ENCODE results near the gene RIMS4. TPM values are rescaled to one million over a fixed set of nuclear protein-coding genes. Genes with fewer than 3 reads are reported as not detected.

The RIMS4 gene
- total RNA-seq, 1 donor from 2014 or later: 6.3 TPM

- Mint-ChIP-seq H3K9me3 (ENCODE audit: low read depth) (no peaks in the 10 kb centered on the region), H3K27ac (no peak overlapping the region)
Observed at GRCh38 chr20:44720997-44721784, 89.2 kb downstream of the RIMS4 start.

GRCh38 chr20:44720621-44720996, 89.7 kb downstream of the RIMS4 start:
- no peak for DNase-seq (ENCODE audit: low spot score, unreplicated experiment)
- Mint-ChIP-seq H3K36me3 (ENCODE audit: insufficient read depth) (no peaks in the 10 kb centered on the region), H3K9me3 (ENCODE audit: low read depth) (no peaks in the 10 kb centered on the region), H3K4me3 (ENCODE audit: low read depth) (no peak overlapping the region), H3K4me1 (ENCODE audit: low read depth) (no peaks in the 10 kb centered on the region), H3K27me3 (peaks cover 3% of the 10 kb centered on the region), H3K27ac (no peak overlapping the region)
- no peak for TF ChIP-seq CTCF (IDR thresholded peaks at IDR 0.05; ENCODE audit: unreplicated experiment)

More at GRCh38 chr20:44720997-44721784, 89.2 kb downstream of the RIMS4 start:
- Mint-ChIP-seq H3K4me1 (ENCODE audit: low read depth) (no peaks in the 10 kb centered on the region), H3K27me3 (peaks cover 3% of the 10 kb centered on the region), H3K36me3 (ENCODE audit: insufficient read depth) (no peaks in the 10 kb centered on the region), H3K4me3 (ENCODE audit: low read depth) (no peak overlapping the region)
- no peak for TF ChIP-seq CTCF (IDR thresholded peaks at IDR 0.05; ENCODE audit: unreplicated experiment)
- no peak for DNase-seq (ENCODE audit: low spot score, unreplicated experiment)

- H3K4me3 Mint-ChIP-seq (ENCODE audit: low read depth): no peak overlapping the region
- DNase-seq (ENCODE audit: low spot score, unreplicated experiment): no peak
- no peak overlapping the region for H3K27ac Mint-ChIP-seq
- H3K9me3 Mint-ChIP-seq (ENCODE audit: low read depth): no peaks in the 10 kb centered on the region
- H3K36me3 Mint-ChIP-seq (ENCODE audit: insufficient read depth): no peaks in the 10 kb centered on the region
- H3K27me3 Mint-ChIP-seq: peaks cover 3% of the 10 kb centered on the region
- H3K4me1 Mint-ChIP-seq (ENCODE audit: low read depth): no peaks in the 10 kb centered on the region
- TF ChIP-seq CTCF (IDR thresholded peaks at IDR 0.05; ENCODE audit: unreplicated experiment): no peak
Observed at GRCh38 chr20:44719841-44720240, 90.5 kb downstream of the RIMS4 start.

GRCh38 chr20:44717986-44718385, 92.4 kb downstream of the RIMS4 start:
- H3K4me3 Mint-ChIP-seq (ENCODE audit: low read depth): no peak overlapping the region
- no peak overlapping the region for H3K27ac Mint-ChIP-seq
- no peaks in the 10 kb centered on the region for H3K9me3 Mint-ChIP-seq (ENCODE audit: low read depth)
- H3K27me3 Mint-ChIP-seq: peaks cover 8% of the 10 kb centered on the region
- no peaks in the 10 kb centered on the region for H3K36me3 Mint-ChIP-seq (ENCODE audit: insufficient read depth)
- no peak for DNase-seq (ENCODE audit: low spot score, unreplicated experiment)
- H3K4me1 Mint-ChIP-seq (ENCODE audit: low read depth): no peaks in the 10 kb centered on the region
- TF ChIP-seq CTCF (IDR thresholded peaks at IDR 0.05; ENCODE audit: unreplicated experiment): peak; percentile 40

GRCh38 chr20:44716309-44717106, 93.8 kb downstream of the RIMS4 start:
- TF ChIP-seq CTCF (IDR thresholded peaks at IDR 0.05; ENCODE audit: unreplicated experiment): no peak
- Mint-ChIP-seq H3K36me3 (ENCODE audit: insufficient read depth) (no peaks in the 10 kb centered on the region), H3K4me3 (ENCODE audit: low read depth) (no peak overlapping the region), H3K4me1 (ENCODE audit: low read depth) (no peaks in the 10 kb centered on the region), H3K9me3 (ENCODE audit: low read depth) (no peaks in the 10 kb centered on the region), H3K27me3 (peaks cover 10% of the 10 kb centered on the region), H3K27ac (no peak overlapping the region)
- no peak for DNase-seq (ENCODE audit: low spot score, unreplicated experiment)
